Measurements from ENCODE around the gene DMTF1. TPM values are rescaled to one million over a fixed set of nuclear protein-coding genes. Genes with fewer than 3 reads are reported as not detected.

Gene DMTF1
- total RNA-seq, 2 donors from 2014 or later = 125 to 131 TPM

DNA sequence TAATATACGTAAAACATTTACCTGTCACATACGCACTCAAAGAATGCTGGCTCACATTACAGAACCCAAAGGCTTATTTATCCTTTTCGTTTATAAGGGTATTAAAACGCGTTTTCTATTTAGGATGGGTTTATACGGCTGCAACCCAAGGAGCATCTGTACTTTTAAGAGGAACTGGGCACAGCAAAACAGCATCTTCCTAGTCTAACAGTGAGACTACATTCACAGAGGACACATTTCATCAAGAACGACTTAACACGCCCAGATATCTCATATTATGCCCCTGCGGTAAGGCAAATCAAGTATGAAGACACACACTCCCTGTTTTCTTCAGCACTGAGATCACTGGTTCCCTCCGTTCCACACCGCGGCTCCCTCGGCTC, 533 bp upstream of the DMTF1 start:
- Mint-ChIP-seq H3K27ac (peak overlapping the region; percentile 99), H3K27me3 (no peaks in the 10 kb centered on the region), H3K4me3 (peak overlapping the region; percentile 99), H3K36me3 (ENCODE audit: low read depth) (peaks cover 6% of the 10 kb centered on the region), H3K4me1 (peaks cover 31% of the 10 kb centered on the region)
- no peak for DNase-seq
- H3K9me3 ChIP-seq (ENCODE audit: control insufficient read depth, low read length, poor library complexity, severe bottlenecking) = no peaks in the 10 kb centered on the region
- peak; percentile 49 for ATAC-seq

DNA sequence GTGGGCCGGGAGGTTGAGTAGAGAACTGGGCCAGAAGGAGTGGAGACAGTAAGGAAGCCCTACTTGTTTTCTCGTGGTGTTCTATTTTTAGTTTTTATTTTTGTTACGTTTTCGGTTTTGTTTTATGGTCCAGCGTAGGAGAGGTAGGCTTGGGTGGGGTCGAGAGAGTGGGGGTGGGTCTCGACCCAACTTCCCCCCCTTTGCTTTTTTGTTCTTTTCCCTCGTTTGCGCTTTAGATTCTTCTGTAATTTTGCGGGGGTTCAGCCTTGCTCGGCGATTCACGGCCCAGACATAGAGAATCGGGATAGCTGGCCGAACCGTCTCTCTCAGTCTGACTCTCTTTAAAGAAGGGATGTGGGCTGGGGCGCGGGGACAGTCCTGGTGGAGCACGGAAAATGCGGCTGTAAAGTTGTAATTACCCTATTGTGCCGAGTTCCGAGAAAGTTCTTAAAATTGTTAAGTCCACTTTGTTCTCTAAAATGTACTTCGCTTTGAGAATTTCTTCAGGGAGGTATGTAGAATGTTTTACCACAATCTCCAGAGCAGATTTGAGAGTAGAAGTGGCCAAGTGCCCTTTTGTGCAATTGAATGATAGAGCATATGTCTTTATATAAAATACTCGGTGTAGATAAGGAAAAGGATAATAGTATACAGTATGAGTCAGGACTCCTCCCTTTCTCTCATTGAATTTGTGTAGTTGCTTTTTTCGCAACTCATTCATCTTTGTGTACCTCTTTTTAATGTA, 816 bp downstream of the DMTF1 start:
- DNase-seq (peak in 1 of 3 donors; percentile 16), ATAC-seq (peak; percentile 27)
- peak overlapping the region; percentile 99 for H3K27ac Mint-ChIP-seq
- peaks cover 38% of the 10 kb centered on the region for H3K4me1 Mint-ChIP-seq
- H3K9me3 ChIP-seq (ENCODE audit: control insufficient read depth, low read length, poor library complexity, severe bottlenecking) = no peaks in the 10 kb centered on the region
- H3K4me3 Mint-ChIP-seq = peak overlapping the region; percentile 99
- H3K27me3 Mint-ChIP-seq = no peaks in the 10 kb centered on the region
- peaks cover 6% of the 10 kb centered on the region for H3K36me3 Mint-ChIP-seq (ENCODE audit: low read depth)

DNA sequence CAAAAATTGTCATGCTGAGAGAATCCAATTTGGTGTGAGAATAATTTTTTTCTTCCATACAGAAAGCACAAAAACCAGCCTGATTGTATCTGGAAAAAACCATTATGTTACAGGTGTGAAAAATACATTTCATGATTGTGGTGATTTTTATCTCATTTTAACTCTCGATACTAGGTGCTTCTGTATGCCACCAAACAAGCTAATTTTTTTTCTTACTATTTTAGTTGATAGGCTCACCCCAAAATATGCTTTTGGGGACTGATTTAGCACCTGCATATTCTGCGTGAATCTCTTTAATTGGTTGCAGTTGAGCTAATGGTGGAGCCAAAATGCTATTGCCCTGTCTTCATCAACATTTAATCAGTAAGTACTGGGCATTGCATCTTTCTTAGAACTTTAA, 1.9 kb downstream of the DMTF1 start:
- DNase-seq (no peak), ATAC-seq (no peak)
- no peaks in the 10 kb centered on the region for H3K27me3 Mint-ChIP-seq
- H3K4me3 Mint-ChIP-seq = peak overlapping the region; percentile 99
- H3K4me1 Mint-ChIP-seq = peaks cover 36% of the 10 kb centered on the region
- H3K27ac Mint-ChIP-seq = peak overlapping the region; percentile 99
- peaks cover 6% of the 10 kb centered on the region for H3K36me3 Mint-ChIP-seq (ENCODE audit: low read depth)
- H3K9me3 ChIP-seq (ENCODE audit: control insufficient read depth, low read length, poor library complexity, severe bottlenecking) = no peaks in the 10 kb centered on the region

DNA sequence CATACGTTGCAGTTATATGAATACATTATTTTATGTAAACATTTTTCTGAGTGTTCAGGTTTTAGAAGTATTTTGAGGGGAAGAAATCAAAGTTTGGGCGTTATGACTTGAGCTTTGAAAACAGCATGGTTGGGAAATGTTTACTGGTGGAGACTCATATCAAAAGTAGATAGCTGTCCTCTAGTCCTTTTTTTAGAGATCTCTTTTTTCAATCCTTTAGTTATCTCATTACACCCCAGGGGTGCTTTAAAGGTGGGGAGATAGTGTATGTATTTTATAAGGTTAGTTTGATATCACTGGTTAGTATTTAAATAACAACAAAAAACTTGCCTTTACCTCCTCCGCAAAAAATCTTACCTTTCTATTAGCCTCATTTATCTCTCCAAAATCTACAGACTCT, 2.3 kb downstream of the DMTF1 start:
- peak overlapping the region; percentile 99 for H3K4me3 Mint-ChIP-seq
- H3K9me3 ChIP-seq (ENCODE audit: control insufficient read depth, low read length, poor library complexity, severe bottlenecking) = no peaks in the 10 kb centered on the region
- ATAC-seq (no peak), DNase-seq (no peak)
- peaks cover 6% of the 10 kb centered on the region for H3K36me3 Mint-ChIP-seq (ENCODE audit: low read depth)
- H3K27me3 Mint-ChIP-seq = no peaks in the 10 kb centered on the region
- H3K27ac Mint-ChIP-seq = peak overlapping the region; percentile 99
- peaks cover 36% of the 10 kb centered on the region for H3K4me1 Mint-ChIP-seq

DNA sequence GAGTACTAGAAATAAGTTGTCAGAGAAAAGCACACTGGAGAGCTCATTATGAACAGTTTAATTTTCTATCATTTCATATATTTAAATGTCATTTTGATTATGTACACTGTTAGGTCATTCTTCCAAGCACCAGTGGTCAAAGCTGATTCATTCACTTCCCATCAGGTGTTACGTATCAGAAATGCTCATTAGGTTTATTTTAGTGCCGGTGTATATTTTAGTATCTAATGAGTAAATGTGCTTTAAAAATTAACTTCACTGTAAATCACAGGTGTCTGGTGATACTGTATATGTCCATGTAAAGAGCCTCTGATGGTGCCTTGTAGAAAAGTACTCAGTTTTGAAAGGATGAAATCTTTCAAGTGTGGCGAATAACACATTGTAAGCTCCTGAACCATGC, 3.5 kb downstream of the DMTF1 start:
- Mint-ChIP-seq H3K36me3 (ENCODE audit: low read depth) (peaks cover 6% of the 10 kb centered on the region), H3K4me3 (peak overlapping the region; percentile 70), H3K27me3 (no peaks in the 10 kb centered on the region), H3K4me1 (peaks cover 41% of the 10 kb centered on the region), H3K27ac (peak overlapping the region; percentile 63)
- ATAC-seq (no peak), DNase-seq (no peak)
- H3K9me3 ChIP-seq (ENCODE audit: control insufficient read depth, low read length, poor library complexity, severe bottlenecking) = no peaks in the 10 kb centered on the region

DNA sequence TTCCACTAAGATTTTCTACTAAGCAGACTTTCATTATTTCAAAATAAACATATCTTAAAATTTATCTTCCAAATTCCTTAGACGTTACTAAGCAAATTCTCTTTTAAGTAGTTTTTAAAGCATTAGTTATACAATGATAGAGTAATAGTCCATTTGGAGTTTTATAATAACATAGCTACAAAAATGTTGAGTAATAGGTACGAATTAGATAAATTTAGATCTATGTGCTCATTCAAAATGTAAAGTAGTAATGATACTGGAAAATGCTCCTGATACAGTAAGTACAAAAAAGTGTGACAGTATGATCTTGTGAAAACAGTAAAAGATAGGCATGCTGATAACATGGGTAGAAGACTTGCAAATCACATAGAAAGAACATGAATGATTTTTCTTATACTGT, 4.5 kb downstream of the DMTF1 start:
- no peaks in the 10 kb centered on the region for H3K9me3 ChIP-seq (ENCODE audit: control insufficient read depth, low read length, poor library complexity, severe bottlenecking)
- Mint-ChIP-seq H3K4me1 (peaks cover 38% of the 10 kb centered on the region), H3K4me3 (no peak overlapping the region), H3K27ac (peak overlapping the region; percentile 63), H3K36me3 (ENCODE audit: low read depth) (peaks cover 6% of the 10 kb centered on the region), H3K27me3 (no peaks in the 10 kb centered on the region)
- ATAC-seq = no peak
- DNase-seq = no peak

DNA sequence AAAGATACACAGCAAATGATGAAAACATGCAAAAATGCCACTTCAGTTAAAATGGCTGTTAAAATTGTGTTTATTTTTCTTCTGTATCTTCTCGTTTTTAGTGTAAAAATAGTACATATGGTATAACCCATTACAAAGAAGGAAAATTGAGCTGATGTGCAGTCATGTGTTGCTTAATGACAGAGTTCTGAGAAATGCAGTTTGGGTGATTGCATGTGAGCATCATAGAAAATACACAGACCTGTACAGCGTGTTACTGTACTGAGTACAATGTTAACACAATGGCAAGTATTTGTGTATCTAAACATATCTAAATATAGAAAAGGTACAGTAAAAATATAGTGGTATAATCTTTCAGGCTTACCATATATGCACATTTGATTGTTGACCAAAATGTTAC, 7.3 kb downstream of the DMTF1 start:
- no peaks in the 10 kb centered on the region for H3K9me3 ChIP-seq (ENCODE audit: control insufficient read depth, low read length, poor library complexity, severe bottlenecking)
- peaks cover 3% of the 10 kb centered on the region for H3K36me3 Mint-ChIP-seq (ENCODE audit: low read depth)
- DNase-seq = no peak
- H3K4me3 Mint-ChIP-seq = no peak overlapping the region
- no peak overlapping the region for H3K27ac Mint-ChIP-seq
- no peak for ATAC-seq
- no peaks in the 10 kb centered on the region for H3K27me3 Mint-ChIP-seq
- peaks cover 32% of the 10 kb centered on the region for H3K4me1 Mint-ChIP-seq

DNA sequence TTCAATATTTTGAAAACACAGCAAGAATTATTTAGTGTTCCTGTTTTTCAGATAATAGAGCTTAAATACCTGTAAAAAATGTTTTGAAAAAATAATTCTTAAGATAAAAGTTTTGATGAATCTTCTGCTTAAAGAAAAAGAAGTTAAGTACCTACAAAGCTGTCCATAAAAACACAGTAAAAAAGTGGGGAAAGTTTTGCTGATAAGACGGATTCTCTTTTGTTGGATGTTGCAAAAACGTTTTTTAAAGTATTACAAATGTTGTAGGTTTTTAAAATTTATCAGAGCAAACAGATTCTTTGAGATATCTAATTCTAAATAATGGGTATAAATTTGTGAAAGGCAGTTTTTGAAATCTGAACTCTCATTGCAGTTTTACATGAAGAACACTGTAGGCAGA, 12.2 kb downstream of the DMTF1 start:
- H3K4me1 Mint-ChIP-seq = peaks cover 23% of the 10 kb centered on the region
- H3K36me3 Mint-ChIP-seq (ENCODE audit: low read depth) = peaks cover 23% of the 10 kb centered on the region
- H3K4me3 Mint-ChIP-seq = no peak overlapping the region

DNA sequence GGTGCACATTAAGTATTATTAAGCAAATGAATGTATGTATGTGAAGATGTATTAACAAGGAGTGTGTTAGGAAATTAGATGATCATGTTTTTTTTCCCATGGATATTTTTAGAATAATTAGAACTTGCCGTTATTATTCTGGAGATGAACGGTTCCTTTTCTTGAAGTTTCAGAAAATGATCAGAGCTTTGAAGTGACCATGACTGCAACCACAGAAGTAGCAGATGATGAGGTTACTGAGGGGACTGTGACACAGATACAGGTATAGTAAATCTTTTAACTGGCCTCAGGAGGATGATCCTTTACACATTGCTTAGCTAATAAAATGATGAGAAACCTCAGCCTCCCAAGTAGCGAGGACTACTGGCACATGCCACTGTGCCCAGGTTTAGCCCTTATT, 18.6 kb downstream of the DMTF1 start:
- peaks cover 36% of the 10 kb centered on the region for H3K36me3 Mint-ChIP-seq (ENCODE audit: low read depth)
- no peak for DNase-seq
- H3K27me3 Mint-ChIP-seq = no peaks in the 10 kb centered on the region
- H3K4me1 Mint-ChIP-seq = peaks cover 22% of the 10 kb centered on the region
- H3K4me3 Mint-ChIP-seq = no peak overlapping the region
- peak overlapping the region; percentile 88 for H3K27ac Mint-ChIP-seq
- ATAC-seq = no peak
- no peaks in the 10 kb centered on the region for H3K9me3 ChIP-seq (ENCODE audit: control insufficient read depth, low read length, poor library complexity, severe bottlenecking)

More for the DNA sequence above, 12.2 kb downstream of the DMTF1 start:
- DNase-seq (no peak), ATAC-seq (no peak)
- Mint-ChIP-seq H3K27ac (peak overlapping the region; percentile 70), H3K27me3 (no peaks in the 10 kb centered on the region)
- H3K9me3 ChIP-seq (ENCODE audit: control insufficient read depth, low read length, poor library complexity, severe bottlenecking) = no peaks in the 10 kb centered on the region

DNA sequence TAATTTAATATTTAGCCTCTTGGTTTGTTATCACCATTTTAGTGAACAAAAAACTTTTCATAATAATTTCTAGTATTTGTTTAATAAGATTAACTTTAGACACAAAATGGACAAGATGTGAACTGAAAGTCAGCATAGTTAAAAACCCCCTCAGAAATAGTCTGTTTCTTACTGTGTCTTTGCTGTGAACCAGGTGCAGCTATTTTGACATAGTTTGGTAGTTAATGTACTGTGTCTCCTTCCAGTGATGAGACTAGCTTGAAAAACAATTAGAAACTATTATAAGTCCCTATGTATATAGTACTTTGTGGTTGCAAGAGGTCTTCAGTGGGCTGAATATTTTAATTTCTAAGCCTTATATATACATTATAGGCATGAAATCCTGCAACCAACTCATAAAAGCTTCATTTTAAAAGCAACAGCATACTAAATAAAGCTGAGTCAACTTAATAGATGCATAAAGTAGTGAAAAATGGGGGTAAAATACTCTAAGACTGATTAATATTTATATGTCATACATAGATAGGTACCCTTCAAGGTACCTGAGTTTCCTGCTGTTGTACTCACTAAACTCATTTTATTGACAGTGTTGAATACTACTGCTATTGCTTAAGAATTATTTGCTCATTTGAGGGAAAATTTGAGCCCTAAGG, 19.2 kb downstream of the DMTF1 start:
- H3K9me3 ChIP-seq (ENCODE audit: control insufficient read depth, low read length, poor library complexity, severe bottlenecking) = no peaks in the 10 kb centered on the region
- Mint-ChIP-seq H3K27ac (no peak overlapping the region), H3K4me1 (peaks cover 25% of the 10 kb centered on the region), H3K36me3 (ENCODE audit: low read depth) (peaks cover 36% of the 10 kb centered on the region), H3K4me3 (no peak overlapping the region), H3K27me3 (no peaks in the 10 kb centered on the region)
- DNase-seq (no peak), ATAC-seq (no peak)

DNA sequence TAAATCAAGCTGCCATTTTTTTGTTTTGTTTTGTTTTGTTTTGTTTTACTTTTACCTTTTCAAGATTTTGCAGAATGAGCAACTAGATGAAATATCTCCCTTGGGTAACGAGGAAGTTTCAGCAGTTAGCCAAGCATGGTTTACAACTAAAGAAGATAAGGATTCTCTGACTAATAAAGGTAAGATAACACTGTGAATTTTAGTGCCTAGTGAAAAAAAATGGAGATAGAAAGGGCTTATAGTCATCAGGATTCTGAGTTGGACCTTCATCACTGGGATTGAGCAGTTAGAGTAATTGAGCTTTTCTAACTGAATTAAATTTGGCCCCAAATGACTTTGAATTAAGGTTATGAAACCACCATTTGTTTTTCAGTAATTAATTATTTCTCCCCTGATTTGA, 21.2 kb downstream of the DMTF1 start:
- ATAC-seq (no peak), DNase-seq (no peak)
- Mint-ChIP-seq H3K4me1 (peaks cover 31% of the 10 kb centered on the region), H3K27me3 (no peaks in the 10 kb centered on the region), H3K4me3 (no peak overlapping the region), H3K27ac (peak overlapping the region; percentile 49), H3K36me3 (ENCODE audit: low read depth) (peaks cover 31% of the 10 kb centered on the region)
- no peaks in the 10 kb centered on the region for H3K9me3 ChIP-seq (ENCODE audit: control insufficient read depth, low read length, poor library complexity, severe bottlenecking)

DNA sequence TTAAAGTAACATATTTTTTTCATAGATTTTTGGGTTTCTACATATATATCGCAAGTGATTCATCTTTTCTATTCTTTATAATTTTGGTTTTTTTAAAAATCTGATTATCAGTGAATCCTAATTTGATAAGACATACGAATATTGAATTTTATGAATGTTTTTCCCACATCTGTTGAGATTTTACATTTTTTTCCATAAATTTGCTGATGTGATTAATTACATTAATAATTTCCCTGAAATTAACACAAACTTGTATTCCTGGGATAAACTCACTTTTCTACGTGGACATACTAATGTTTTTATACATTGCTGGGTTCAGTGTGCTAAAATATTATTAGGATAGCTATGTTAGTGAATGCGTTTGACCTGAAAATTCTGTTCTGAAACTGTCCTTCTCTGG, 26.1 kb downstream of the DMTF1 start:
- Mint-ChIP-seq H3K27ac (peak overlapping the region; percentile 81), H3K27me3 (no peaks in the 10 kb centered on the region), H3K36me3 (ENCODE audit: low read depth) (peaks cover 14% of the 10 kb centered on the region), H3K4me1 (peaks cover 23% of the 10 kb centered on the region), H3K4me3 (no peak overlapping the region)
- H3K9me3 ChIP-seq (ENCODE audit: control insufficient read depth, low read length, poor library complexity, severe bottlenecking) = no peaks in the 10 kb centered on the region
- DNase-seq (no peak), ATAC-seq (no peak)

DNA sequence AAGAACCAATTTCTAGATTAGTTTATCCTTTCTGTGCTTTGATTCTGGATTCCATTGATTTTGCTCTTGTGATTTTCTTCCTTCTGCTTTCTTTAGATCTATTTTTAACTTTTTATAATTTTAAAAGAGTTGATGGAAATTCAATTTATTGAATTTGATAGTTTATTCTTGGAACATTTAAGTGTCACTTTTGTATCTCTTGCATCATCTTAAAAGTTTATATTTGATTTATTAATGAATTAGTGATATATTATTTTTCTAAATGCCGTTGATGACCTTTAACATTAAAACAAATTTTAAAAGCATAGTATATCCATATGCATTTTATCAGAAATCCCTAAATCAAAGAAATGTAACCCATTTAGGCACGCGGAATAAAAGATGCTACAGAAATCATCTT, 26.9 kb downstream of the DMTF1 start:
- H3K4me3 Mint-ChIP-seq = no peak overlapping the region
- no peak overlapping the region for H3K27ac Mint-ChIP-seq
- H3K36me3 Mint-ChIP-seq (ENCODE audit: low read depth) = peaks cover 9% of the 10 kb centered on the region

DNA sequence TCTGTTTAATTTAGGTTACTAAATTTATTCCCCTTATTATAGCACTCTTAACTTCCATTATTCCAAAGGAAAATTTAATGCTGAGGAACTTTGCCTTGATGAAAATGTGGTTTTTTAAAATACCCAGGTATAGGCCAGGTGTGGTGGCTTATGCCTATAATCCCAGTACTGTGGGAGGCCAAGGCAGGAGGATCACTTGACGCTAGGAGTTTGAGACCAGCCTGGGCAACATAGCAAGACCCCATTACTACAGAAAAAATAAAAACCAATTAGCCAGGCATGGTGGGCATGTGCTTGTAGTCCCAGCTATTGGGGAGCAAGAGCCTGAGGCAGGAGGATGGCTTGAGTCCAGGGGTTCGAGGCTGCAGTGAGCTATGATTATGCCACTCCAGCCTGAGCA, 34.9 kb downstream of the DMTF1 start:
- Mint-ChIP-seq H3K36me3 (ENCODE audit: low read depth) (peaks cover 6% of the 10 kb centered on the region), H3K4me3 (no peak overlapping the region), H3K4me1 (peaks cover 29% of the 10 kb centered on the region), H3K27me3 (no peaks in the 10 kb centered on the region), H3K27ac (peak overlapping the region; percentile 49)
- DNase-seq = no peak
- ATAC-seq = no peak
- H3K9me3 ChIP-seq (ENCODE audit: control insufficient read depth, low read length, poor library complexity, severe bottlenecking) = no peaks in the 10 kb centered on the region

More for the DNA sequence above, 26.9 kb downstream of the DMTF1 start:
- no peaks in the 10 kb centered on the region for H3K9me3 ChIP-seq (ENCODE audit: control insufficient read depth, low read length, poor library complexity, severe bottlenecking)
- H3K27me3 Mint-ChIP-seq = no peaks in the 10 kb centered on the region
- ATAC-seq (no peak), DNase-seq (no peak)
- peaks cover 20% of the 10 kb centered on the region for H3K4me1 Mint-ChIP-seq

All from T-helper 17 cell (primary cell).